Progenitor cell of endocrine pancreas (in vitro differentiated cells): ENCODE results near the gene BHLHE40. TPM values are rescaled to one million over a fixed set of nuclear protein-coding genes. Genes with fewer than 3 reads are reported as not detected.
A peak's percentile ranks its signal among the peaks of the same experiment; 100 is the strongest.

Experiments
- DNase-seq: peaks from one replicate; pipeline ENCODE4 v3.0.0; 2021; ENCODE audit warnings: low spot score; ENCODE audit not compliant: unreplicated experiment
- H3K27ac Mint-ChIP-seq: 2 replicates; pipeline ENCODE4 v1.8.0; 2021; ENCODE audit warnings: mild to moderate bottlenecking, moderate library complexity, mixed read lengths
- H3K27me3 Mint-ChIP-seq: 2 replicates; pipeline ENCODE4 v1.8.0; 2021; ENCODE audit warnings: mixed read lengths
- H3K36me3 Mint-ChIP-seq: 2 replicates; pipeline ENCODE4 v1.8.0; 2022; ENCODE audit warnings: mixed read lengths; ENCODE audit not compliant: insufficient read depth
- H3K4me1 Mint-ChIP-seq: 2 replicates; pipeline ENCODE4 v1.8.0; 2021; ENCODE audit warnings: low read depth, mixed read lengths
- H3K4me3 Mint-ChIP-seq: 2 replicates; pipeline ENCODE4 v1.8.0; 2021; ENCODE audit warnings: low read depth, mild to moderate bottlenecking, moderate library complexity, mixed read lengths
- H3K9me3 Mint-ChIP-seq: 2 replicates; pipeline ENCODE4 v1.8.0; 2021; ENCODE audit warnings: low read depth, mixed read lengths
- total RNA-seq: library from RNA; stranded (reverse); gene quantifications from 2 replicates; pipeline ENCODE4 v1.2.1, GENCODE V29; 2021
- TF ChIP-seq, protein P1 (sequence below): fragments of 200-600 bp; sonication (generic); IDR thresholded peaks from one replicate; pipeline ENCODE4 v1.5.0; 2021; ENCODE audit warnings: antibody characterized with exemption, mild to moderate bottlenecking; ENCODE audit not compliant: unreplicated experiment

BHLHE40 gene
- total RNA-seq, 1 donor from 2014 or later: 1.1 TPM

DNA sequence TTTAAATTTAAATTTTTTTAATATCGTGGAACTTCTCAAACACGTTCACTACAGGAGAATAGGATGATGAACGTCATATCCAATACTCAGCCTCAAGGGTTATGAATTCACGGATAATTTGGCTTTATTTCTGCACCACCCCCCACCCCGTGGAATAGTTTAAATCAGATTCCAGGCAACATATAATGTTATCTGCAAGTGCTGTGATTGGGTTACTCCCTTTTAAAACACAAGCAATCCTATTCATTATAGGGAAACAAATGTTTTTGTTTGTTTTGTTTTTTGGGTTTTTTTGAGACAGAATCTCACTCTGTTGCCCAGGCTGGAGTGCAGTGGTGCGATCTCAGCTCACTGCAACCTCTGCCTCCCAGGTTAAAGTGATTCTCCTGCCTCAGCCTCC lies 30.9 kb downstream of the BHLHE40 start:
- TF ChIP-seq, protein P1, sequence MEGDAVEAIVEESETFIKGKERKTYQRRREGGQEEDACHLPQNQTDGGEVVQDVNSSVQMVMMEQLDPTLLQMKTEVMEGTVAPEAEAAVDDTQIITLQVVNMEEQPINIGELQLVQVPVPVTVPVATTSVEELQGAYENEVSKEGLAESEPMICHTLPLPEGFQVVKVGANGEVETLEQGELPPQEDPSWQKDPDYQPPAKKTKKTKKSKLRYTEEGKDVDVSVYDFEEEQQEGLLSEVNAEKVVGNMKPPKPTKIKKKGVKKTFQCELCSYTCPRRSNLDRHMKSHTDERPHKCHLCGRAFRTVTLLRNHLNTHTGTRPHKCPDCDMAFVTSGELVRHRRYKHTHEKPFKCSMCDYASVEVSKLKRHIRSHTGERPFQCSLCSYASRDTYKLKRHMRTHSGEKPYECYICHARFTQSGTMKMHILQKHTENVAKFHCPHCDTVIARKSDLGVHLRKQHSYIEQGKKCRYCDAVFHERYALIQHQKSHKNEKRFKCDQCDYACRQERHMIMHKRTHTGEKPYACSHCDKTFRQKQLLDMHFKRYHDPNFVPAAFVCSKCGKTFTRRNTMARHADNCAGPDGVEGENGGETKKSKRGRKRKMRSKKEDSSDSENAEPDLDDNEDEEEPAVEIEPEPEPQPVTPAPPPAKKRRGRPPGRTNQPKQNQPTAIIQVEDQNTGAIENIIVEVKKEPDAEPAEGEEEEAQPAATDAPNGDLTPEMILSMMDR: no peak
- H3K4me3 Mint-ChIP-seq: no peak overlapping the region
- no peak overlapping the region for H3K27ac Mint-ChIP-seq
- no peak for DNase-seq
- H3K4me1 Mint-ChIP-seq: peaks cover 7% of the 10 kb centered on the region
- H3K36me3 Mint-ChIP-seq: no peaks in the 10 kb centered on the region
- H3K27me3 Mint-ChIP-seq: peaks cover 59% of the 10 kb centered on the region
- no peaks in the 10 kb centered on the region for H3K9me3 Mint-ChIP-seq

DNA sequence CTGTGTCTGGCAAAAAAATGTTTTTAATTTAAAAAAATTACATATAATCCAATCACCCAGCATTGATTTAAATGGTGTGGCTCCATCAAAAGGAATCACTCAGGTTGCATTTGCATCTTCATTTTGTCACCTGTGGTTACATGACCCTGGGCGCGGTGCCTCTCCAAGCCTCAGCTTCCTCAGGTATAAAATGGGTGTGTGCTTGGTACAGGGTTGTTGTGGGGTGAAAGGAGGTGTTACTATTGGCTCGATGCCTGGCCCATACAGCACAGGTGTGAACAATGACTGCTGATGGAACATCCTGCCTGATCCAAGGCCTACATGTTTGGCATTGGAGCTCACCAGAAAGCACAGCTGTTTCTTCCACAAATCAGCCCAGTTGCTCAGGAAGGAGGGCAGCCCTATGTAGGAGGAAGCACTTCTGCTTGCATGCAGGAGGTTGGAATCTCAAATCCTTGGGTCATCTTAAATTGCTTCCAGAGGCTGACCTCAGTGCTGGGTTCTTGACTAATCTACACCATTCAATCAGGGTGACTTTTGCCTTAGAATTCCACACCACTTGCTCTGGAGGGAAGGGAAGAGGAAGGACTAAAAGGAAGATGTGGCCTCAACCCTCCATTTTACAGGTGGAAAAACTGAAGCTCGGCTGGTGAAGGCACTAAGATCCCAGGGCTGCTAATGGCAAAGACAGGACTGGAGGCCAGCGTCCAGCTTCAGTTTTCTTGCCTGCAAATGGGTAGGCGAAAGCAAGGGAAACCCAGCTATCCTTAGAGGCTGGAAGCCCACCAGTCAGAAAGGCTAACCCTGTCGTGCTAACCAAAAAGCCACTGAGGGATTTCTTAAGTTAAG lies 31.7 kb downstream of the BHLHE40 start:
- no peaks in the 10 kb centered on the region for H3K9me3 Mint-ChIP-seq
- H3K4me1 Mint-ChIP-seq: peaks cover 8% of the 10 kb centered on the region
- no peaks in the 10 kb centered on the region for H3K36me3 Mint-ChIP-seq
- DNase-seq: no peak
- no peak overlapping the region for H3K27ac Mint-ChIP-seq
- H3K27me3 Mint-ChIP-seq: peaks cover 57% of the 10 kb centered on the region
- TF ChIP-seq, protein P1: no peak
- no peak overlapping the region for H3K4me3 Mint-ChIP-seq

DNA sequence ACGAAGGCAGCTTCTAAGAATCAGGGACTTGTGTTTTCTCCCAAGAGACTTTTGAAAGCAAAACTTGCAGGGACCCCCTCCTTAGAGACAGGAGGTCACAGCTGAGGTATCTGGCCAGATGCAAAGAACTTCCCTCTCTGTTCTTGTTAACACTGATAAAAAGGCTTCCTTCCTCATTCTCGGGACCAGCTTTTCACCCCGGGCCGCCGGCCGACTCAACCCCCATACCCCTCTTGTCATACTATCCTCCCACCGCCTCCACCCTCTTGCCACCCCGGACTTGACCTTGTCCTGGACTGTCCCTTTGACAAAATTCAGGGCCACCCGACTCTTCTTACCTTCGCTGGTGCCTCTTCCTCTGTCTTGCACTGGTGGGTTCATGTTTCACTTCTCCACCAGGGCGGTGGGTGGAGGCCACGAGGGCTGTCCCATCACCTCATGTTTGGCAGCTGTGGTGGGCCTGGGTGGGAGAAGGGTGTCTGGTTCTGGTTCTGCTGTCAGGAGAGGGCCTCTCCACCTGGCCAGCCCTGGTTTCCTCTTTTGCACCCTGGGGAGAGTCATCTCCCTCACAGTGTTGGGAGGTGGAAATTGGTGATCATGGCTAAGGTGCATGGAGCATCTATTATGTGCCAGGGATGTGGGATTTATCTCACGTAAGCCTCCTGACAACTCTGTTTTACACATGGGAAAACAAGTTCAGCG lies 32.5 kb downstream of the BHLHE40 start:
- H3K27ac Mint-ChIP-seq: no peak overlapping the region

DNA sequence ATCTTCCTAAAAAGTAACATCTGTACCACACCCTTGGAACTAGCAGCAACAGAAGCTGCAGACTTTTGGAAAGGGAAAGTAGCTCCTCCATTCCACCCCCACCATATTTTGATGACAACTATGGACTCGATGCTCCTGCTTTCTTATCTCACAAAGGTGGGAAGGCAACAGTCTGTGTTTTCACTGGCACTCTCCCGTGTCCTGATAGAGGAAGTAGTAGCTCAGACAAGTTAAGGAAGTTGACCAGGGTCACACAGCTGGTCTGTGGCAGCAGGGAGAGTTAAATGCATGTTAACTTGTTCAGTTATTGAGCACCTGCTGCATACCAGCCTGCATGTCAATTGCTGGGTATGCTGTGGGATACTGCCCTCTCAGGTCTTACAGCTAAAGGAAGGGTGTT lies 33.1 kb downstream of the BHLHE40 start:
- peaks cover 58% of the 10 kb centered on the region for H3K27me3 Mint-ChIP-seq
- no peak for DNase-seq
- no peak overlapping the region for H3K4me3 Mint-ChIP-seq
- no peaks in the 10 kb centered on the region for H3K36me3 Mint-ChIP-seq
- no peaks in the 10 kb centered on the region for H3K9me3 Mint-ChIP-seq
- no peak overlapping the region for H3K27ac Mint-ChIP-seq
- TF ChIP-seq, protein P1: no peak
- peaks cover 19% of the 10 kb centered on the region for H3K4me1 Mint-ChIP-seq

More for the DNA sequence above, 32.5 kb downstream of the BHLHE40 start:
- no peaks in the 10 kb centered on the region for H3K9me3 Mint-ChIP-seq
- peaks cover 16% of the 10 kb centered on the region for H3K4me1 Mint-ChIP-seq
- H3K4me3 Mint-ChIP-seq: no peak overlapping the region
- H3K27me3 Mint-ChIP-seq: peaks cover 59% of the 10 kb centered on the region
- H3K36me3 Mint-ChIP-seq: no peaks in the 10 kb centered on the region
- TF ChIP-seq, protein P1: no peak
- DNase-seq: no peak

DNA sequence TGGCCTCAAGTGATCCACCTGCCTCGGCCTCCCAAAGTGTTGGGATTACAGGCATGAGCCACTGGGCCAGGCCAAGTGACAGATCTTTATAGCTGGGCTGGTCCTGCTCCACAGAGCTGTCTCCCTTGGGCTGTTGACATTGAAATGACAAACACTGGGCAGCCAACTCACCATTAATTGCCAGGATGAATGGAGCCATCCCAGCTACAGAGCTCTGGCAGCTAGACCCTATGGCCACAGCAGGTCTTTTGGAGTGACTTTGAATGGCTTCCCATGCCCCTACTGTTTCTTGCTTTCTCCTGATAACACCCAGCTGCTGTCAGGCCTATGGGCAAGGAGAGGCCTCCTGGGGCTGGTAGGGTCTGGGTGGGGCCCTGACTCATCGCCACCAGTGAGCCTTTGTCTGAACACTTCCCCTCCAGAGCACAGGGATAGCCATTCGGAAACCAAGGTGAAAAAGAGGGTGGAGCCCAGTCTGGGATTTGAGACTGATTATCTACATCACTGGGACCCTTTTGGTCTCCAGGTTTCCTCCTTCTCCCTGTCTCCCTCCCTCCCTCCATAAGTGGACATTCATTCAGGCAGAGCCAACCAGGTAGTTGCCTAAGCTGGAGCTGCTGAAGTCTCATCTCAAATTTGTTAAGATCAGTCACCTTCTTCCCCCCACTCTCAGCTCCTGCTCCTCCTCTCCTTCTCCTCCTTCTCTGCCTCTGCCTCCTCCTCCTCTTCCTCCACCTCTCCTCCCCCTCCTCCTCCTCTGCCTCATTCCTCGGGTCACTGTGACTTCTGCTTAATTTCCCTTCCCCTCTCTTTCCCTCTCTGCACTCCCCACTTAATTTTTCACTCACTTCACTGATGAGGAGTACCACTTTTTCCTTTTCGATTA lies 34.0 kb downstream of the BHLHE40 start:
- peaks cover 21% of the 10 kb centered on the region for H3K4me1 Mint-ChIP-seq

More for the DNA sequence above, 34.0 kb downstream of the BHLHE40 start:
- peak overlapping the region; percentile 18 for H3K27ac Mint-ChIP-seq
- H3K4me3 Mint-ChIP-seq: no peak overlapping the region
- no peaks in the 10 kb centered on the region for H3K9me3 Mint-ChIP-seq
- TF ChIP-seq, protein P1: no peak
- H3K27me3 Mint-ChIP-seq: peaks cover 52% of the 10 kb centered on the region
- H3K36me3 Mint-ChIP-seq: no peaks in the 10 kb centered on the region
- no peak for DNase-seq
